HG03439 (cell line): ENCODE results near the gene HES2.
"Not testable (repeated sequence)": the region's sequence is repeated elsewhere in the genome, so short reads cannot be mapped to it uniquely, and the experiment has no call there.

ENCODE experiments used
- ATAC-seq: cut with Tn5 transposase; IDR thresholded peaks from one replicate; pipeline ENCODE4 v1.9.1; 2021; ENCODE audit warnings: mild to moderate bottlenecking, moderate library complexity; ENCODE audit not compliant: unreplicated experiment

HES2 gene

GRCh38 chr1:6437012-6437700 lies 17.4 kb upstream of the HES2 start:
- not testable (repeated sequence) for ATAC-seq

DNA sequence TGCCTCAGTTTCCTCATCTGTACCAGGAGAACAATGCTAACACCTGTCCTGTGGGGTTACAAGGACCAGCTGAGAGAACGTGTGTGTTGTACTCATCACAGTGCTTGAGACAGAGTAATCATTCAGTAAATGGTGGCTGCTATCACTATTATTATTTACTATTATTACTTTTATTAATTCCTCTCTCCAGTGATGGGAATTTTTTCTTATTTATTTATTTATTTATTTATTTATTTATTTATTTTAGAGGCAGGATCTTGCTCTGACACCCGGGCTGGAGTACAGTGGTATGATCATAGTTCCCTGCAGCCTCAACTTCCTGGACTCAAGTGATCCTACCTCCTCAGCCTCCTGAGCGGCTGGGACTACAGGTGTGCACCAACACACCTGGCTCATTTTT lies 16.6 kb upstream of the HES2 start:
- not testable (repeated sequence) for ATAC-seq

DNA sequence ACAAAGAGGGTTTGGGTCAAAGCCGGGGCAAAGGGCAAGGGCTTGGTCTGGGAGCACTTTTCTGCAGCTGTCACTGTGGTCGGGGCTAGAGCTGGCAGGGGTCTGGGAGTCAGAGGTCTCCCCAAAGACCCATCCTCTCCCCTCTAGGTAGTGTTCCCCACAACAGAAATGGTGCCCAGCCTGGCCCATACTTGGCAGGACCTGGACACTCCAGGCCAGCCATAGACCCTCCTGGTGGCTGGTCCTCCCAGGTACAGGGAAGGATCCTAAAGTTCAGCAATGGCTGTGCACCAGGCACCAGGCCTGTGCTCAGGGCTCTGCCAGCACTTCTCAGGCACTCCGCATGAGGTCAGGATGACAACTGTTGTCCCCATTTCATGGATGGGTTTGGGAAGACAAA lies 15.8 kb upstream of the HES2 start:
- no peak for ATAC-seq

DNA sequence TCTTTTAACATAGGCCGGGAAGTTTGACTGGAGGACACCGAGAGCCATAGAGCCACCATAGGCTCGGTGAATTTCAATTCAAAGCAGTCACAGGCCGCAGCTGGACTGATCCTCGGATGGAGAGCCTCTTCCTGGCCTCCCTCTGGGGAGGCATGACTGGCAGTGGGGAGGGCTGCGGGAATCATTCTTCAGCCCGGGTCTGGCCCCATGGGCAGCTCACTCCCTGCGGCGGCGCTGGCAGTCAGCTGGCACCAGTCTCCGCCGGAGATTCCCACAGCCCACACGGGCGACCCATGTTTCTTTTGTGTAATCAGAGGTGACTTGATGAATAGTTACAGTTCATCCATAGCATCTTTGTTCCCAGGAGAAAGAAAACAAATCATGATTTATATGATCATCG lies 15.4 kb upstream of the HES2 start:
- ATAC-seq, result no peak

- no peak for ATAC-seq
These were observed 14.5 kb upstream of the HES2 start for GRCh38 chr1:6434186-6434585.

DNA sequence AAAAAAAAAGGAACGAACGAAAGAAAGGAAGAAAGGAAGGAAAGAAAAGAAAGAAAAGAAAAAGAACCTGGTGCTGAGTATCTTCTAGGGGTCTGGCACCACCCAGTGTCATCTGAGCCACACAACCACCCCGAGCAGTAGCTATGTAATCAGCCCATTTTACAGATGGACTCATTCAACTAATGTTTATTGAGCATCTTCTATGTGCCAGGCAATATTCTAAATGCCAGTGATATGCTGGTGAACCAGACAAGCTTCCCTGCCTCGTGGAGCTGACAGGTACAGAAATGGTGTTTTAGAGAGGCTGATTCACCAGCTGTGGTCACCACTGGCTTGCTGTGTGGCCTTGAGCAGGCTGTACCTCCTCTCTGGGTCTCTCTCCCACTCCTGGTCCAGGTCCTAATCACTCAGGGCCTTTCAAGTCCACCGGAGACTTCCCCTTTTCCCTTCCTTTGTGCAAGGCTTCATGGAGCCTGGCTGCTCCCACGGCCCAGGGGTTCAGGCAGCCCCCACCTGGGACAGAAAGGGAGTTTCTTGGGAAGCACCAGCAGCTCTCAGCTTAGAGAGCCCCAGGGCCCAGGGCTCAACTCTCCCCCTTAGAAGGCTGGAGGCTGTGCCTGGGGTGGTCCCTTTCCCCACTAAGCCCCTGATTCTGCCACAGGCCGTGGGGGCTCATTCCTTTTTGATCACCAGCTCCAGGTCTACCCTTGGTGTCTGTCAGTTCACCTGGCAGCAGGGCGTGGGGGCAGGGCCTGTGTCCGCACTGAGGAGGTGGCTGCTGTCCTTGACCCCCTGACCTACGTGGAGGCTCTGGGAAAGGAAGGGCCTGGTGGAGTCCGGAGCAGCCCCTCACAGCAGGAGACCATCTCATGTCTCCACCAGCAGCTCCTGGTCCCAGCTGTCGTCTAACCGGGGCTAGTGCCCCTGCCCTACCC lies 12.2 kb upstream of the HES2 start:
- ATAC-seq, result not testable (repeated sequence)

DNA sequence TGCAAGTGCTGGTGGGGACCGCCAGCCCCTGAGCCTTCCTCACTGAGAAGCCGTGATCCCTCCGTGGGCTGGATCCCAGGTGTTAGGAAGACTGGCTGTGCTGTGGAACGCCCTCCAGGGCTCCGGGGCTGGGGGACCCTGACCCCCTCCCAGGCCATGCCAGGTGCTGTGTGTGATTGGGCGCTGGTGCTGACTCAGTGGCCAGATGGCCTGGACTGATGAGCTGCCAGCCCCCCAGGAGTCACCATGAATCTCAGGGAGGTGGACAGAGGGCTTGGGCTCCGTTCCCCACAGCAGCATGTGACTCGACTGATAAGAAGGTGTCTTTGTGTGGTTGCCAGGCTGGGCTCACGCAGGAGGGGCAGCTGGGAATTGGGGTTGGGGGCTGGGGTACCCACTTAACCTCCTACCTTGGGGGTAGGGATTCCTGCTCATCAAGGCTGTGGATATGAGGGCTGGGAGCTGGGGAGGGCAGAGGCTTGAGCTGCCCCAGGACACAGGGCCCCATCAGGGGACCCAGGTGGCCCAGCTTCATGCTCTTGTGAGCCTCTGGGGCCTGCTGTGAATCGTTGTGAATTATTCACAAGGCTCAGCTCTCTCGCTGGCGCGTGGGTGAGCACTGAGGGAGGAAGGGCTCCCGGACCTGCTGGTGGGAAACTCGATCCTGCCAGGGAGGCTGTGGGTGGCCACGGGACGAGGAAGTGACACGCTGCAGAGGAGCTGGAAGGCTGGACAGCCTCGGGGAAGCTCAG lies 10.1 kb upstream of the HES2 start:
- ATAC-seq, result not testable (repeated sequence)

DNA sequence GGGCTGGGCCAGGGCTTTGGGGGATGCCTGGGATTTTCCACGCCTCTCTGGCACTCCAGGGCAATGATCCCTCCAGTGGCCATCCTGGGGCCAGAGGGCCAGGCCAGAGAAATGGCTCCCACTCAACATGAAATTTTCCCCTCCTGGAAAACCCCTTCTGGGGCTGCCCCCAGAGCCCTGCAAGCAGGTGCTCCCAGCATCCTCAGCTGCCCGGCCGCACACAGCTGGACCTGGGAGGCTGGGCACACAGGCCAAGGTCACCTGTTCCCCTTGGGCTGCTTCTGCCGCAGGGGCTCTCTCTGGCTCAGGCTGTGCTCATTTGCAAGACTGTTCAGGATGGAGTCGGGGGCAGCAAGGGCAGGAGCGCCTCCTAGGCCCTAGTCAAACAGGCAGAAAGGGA lies 8.7 kb upstream of the HES2 start:
- not testable (repeated sequence) for ATAC-seq

- no peak for ATAC-seq
These were observed 8.0 kb upstream of the HES2 start for GRCh38 chr1:6427441-6428390.

GRCh38 chr1:6426972-6427350 lies 7.2 kb upstream of the HES2 start:
- ATAC-seq, result no peak

- no peak for ATAC-seq
These were observed 6.7 kb upstream of the HES2 start for GRCh38 chr1:6426277-6426971.

GRCh38 chr1:6425658-6426057 lies 5.9 kb upstream of the HES2 start:
- ATAC-seq, result no peak

GRCh38 chr1:6424619-6425593 lies 5.2 kb upstream of the HES2 start, which contains the start of gene ESPN:
Gene ESPN (plus strand): TSS chr1:6424776. CDS start chr1:6424956, 180 bp downstream.
- ATAC-seq, result no peak

GRCh38 chr1:6424000-6424565 lies 4.4 kb upstream of the HES2 start:
- no peak for ATAC-seq

DNA sequence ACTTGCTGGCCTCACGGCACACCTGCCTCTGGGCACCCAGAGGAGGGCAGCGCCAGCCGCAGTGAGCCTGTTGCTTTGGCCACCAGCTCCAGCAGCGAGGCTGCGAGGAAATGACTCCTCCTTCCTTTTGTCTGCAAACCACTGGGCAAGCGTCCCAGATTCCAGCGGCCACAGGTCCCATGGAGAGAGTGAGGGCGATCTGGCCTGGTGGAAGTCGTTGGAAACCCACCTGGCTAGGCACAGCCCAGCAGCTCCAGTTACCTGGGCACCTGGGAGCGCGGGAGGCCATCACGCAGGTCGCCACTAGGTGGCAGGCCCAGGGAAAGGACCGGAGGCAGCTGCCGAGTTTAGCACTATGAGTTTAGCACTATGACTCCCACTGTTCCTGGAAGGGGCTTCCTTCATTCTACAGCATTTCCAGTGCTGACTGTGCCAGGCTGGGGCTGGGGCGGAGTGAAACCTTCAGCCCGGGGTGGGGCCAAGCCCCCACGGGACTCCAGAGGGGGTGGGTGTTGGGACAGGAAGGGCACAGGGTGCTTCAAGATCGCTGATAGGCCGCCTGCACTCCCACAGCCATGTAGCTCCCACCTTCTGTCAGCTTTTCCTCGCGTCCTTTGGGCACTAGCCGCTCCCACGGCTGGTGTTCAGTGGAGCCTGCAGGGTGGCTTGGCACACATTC lies 3.7 kb upstream of the HES2 start:
- ATAC-seq, result no peak

- no peak for ATAC-seq
These were observed 1.5 kb upstream of the HES2 start for GRCh38 chr1:6421266-6421665.

DNA sequence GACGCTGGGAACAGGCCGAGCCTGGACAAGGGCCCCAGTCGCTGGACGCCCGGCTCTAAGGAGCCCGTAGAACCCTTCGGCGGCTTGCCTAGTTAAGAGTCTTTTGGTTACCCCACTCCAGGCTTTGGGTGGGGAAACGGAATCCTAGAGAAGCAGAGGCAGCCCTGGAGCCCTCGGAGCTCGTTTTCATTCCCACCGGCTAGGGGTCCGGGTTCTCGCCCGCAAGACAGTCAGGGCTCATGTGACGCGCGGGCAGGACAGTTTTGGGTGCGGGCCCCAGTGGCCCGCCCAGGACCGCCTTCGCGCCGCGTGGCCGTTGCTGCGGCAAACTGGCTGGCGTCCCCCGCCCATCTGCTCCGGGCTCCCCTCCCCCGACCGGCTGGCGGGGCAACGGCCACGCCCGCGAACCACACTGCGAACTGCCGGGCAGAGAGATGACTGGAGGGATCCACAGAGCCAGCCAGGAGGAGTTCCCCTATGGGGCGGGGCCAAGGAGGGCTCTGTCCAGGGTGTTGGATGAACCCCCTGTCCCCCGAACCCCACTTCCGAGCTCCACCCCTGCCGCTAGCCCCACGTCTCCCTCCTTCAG lies 829 bp upstream of the HES2 start:
- ATAC-seq, result no peak
